GM23338 (cell line): ENCODE data around the gene BRPF3. TPM values are rescaled to one million over a fixed set of nuclear protein-coding genes. Genes with fewer than 3 reads are reported as not detected.

ENCODE experiments used
- ATAC-seq: fragments of 200-7000 bp; cut with Tn5 transposase; 3 replicates; pipeline ENCODE4 v1.9.1; 2020
- DNase-seq: peaks from one replicate; pipeline ENCODE4 v3.0.0-alpha.2; 2015; ENCODE audit warnings: low spot score
- H2AFZ ChIP-seq: fragments of 200-600 bp; sonication (generic); 2 replicates; pipeline ENCODE4 v1.8.0; 2016; ENCODE audit warnings: antibody characterized with exemption, mild to moderate bottlenecking, moderate library complexity
- H3F3A ChIP-seq: fragments of 200-600 bp; sonication (generic); replicated peaks from 2 replicates; pipeline ENCODE4 v1.8.0; 2017; ENCODE audit warnings: antibody characterized with exemption, mixed run types, low read depth
- H3K27ac ChIP-seq: fragments of 200-600 bp; sonication (generic); 2 replicates; pipeline ENCODE4 v1.6.1; 2016; ENCODE audit warnings: low read depth
- H3K27me3 ChIP-seq: fragments of 200-600 bp; sonication (generic); 2 replicates; pipeline ENCODE4 v1.8.0; 2016; ENCODE audit warnings: mild to moderate bottlenecking, mixed run types, moderate library complexity; ENCODE audit not compliant: insufficient read depth
- H3K36me3 ChIP-seq: fragments of 200-600 bp; sonication (generic); 2 replicates; pipeline ENCODE4 v1.8.0; 2016; ENCODE audit warnings: mild to moderate bottlenecking; ENCODE audit not compliant: insufficient read depth
- H3K4me1 ChIP-seq: fragments of 200-600 bp; sonication (generic); 2 replicates; pipeline ENCODE4 v1.8.0; 2016; ENCODE audit warnings: mild to moderate bottlenecking, moderate library complexity; ENCODE audit not compliant: insufficient read depth
- H3K4me2 ChIP-seq: fragments of 200-600 bp; sonication (generic); 2 replicates; pipeline ENCODE4 v1.7.1; 2017; ENCODE audit warnings: mixed run types
- H3K4me3 ChIP-seq: fragments of 200-600 bp; sonication (generic); 2 replicates; pipeline ENCODE4 v1.6.1; 2016; ENCODE audit warnings: mixed run types
- H3K79me2 ChIP-seq: fragments of 200-600 bp; sonication (generic); replicated peaks from 2 replicates; pipeline ENCODE4 v1.8.0; 2017; ENCODE audit warnings: mild to moderate bottlenecking; ENCODE audit not compliant: insufficient read depth
- H3K9me2 ChIP-seq: fragments of 200-600 bp; sonication (generic); 2 replicates; pipeline ENCODE4 v1.8.0; 2017; ENCODE audit not compliant: insufficient read depth
- H4K20me1 ChIP-seq: fragments of 200-600 bp; sonication (generic); replicated peaks from 2 replicates; pipeline ENCODE4 v1.8.0; 2017; ENCODE audit warnings: mild to moderate bottlenecking; ENCODE audit not compliant: insufficient read depth
- H3K27ac Mint-ChIP-seq: 2 replicates; pipeline ENCODE4 v1.8.0; 2020; ENCODE audit warnings: inconsistent platforms, mild to moderate bottlenecking, moderate library complexity, mixed read lengths
- H3K27me3 Mint-ChIP-seq: 3 replicates; pipeline ENCODE4 v1.8.0; 2022; ENCODE audit warnings: low read depth, mild to moderate bottlenecking, moderate library complexity, mixed read lengths, inconsistent platforms; ENCODE audit not compliant: insufficient read depth, poor library complexity
- H3K36me3 Mint-ChIP-seq: 3 replicates; pipeline ENCODE4 v1.8.0; 2021; ENCODE audit warnings: low read depth, mild to moderate bottlenecking, inconsistent platforms, moderate library complexity, mixed read lengths
- H3K4me1 Mint-ChIP-seq: 3 replicates; pipeline ENCODE4 v1.8.0; 2020; ENCODE audit warnings: mild to moderate bottlenecking, inconsistent platforms, mixed read lengths
- H3K4me3 Mint-ChIP-seq: 3 replicates; pipeline ENCODE4 v1.8.0; 2021; ENCODE audit warnings: moderate library complexity, mild to moderate bottlenecking, inconsistent platforms, mixed read lengths
- H3K9me3 Mint-ChIP-seq: 3 replicates; pipeline ENCODE4 v1.8.0; 2020; ENCODE audit warnings: moderate library complexity, mild to moderate bottlenecking, inconsistent platforms, mixed read lengths
- CTCF ChIP-seq, 2 experiments: fragments of 200-600 bp in 1 of 2; sonication (generic) in 1 of 2; conservative IDR thresholded peaks; 2 replicates each; pipeline versions ENCODE4 v1.5.1 to v1.6.1; 2016 to 2017; ENCODE audit warnings: antibody characterized with exemption in 2 of 2, low read depth in 2 of 2, mild to moderate bottlenecking in 2 of 2, moderate library complexity in 1 of 2
- ETS1 ChIP-seq: IDR thresholded peaks from 2 replicates; pipeline ENCODE4 v1.6.1; 2016; ENCODE audit warnings: antibody characterized with exemption
- NANOG ChIP-seq: IDR thresholded peaks from 2 replicates; pipeline ENCODE4 v1.6.1; 2016; ENCODE audit warnings: antibody characterized with exemption, borderline replicate concordance
- ZNF114 ChIP-seq: fragments of 250-450 bp; sonication (Bioruptor Pico); IDR thresholded peaks from 2 replicates; pipeline ENCODE4 v1.5.0; 2020; ENCODE audit warnings: mild to moderate bottlenecking, moderate library complexity
- ZNF462 ChIP-seq: fragments of 250-450 bp; sonication (Bioruptor Pico); IDR thresholded peaks from 2 replicates; pipeline ENCODE4 v1.5.0; 2020; ENCODE audit warnings: mild to moderate bottlenecking, moderate library complexity
- polyA plus RNA-seq: library from polyadenylated mRNA; unstranded; fragments of >200 nt; fragmentation: Nextera tagmentation; extraction: Ambion mirVana; gene quantifications from 2 replicates; pipeline ENCODE4 v1.2.1, GENCODE V29; 2016
- total RNA-seq: library from RNA; depleted of rRNA; stranded (reverse); fragments of >200 nt; shearing (Covaris generic); gene quantifications from 2 replicates; pipeline ENCODE4 v1.2.3, GENCODE V29; 2014

The BRPF3 gene
- total and polyA plus RNA-seq, 2 experiments from 2014 or later: 11.8 to 33.2 TPM

GRCh38 chr6:36219081-36219480 is 22.5 kb downstream of the BRPF3 start (continued):
- TF ChIP-seq CTCF (conservative IDR thresholded peaks at IDR 0.05; ENCODE audit: low read depth in 2 of 2): no peak
- TF ChIP-seq ZNF114: no peak
- no peak for TF ChIP-seq NANOG
- no peak for TF ChIP-seq ETS1

GRCh38 chr6:36220226-36220625 is 23.7 kb downstream of the BRPF3 start:
- ATAC-seq (no peak), DNase-seq (no peak)
- H3K27me3 Mint-ChIP-seq: no peaks in the 10 kb centered on the region
- H4K20me1 ChIP-seq: peaks cover 13% of the 10 kb centered on the region
- H3K4me1 Mint-ChIP-seq: no peaks in the 10 kb centered on the region
- TF ChIP-seq ZNF462 (CRISPR knock-in tag): no peak
- TF ChIP-seq ZNF114: no peak
- H3K9me2 ChIP-seq: no peaks in the 10 kb centered on the region
- H3K4me3 Mint-ChIP-seq: no peak overlapping the region
- no peak overlapping the region for H3K4me2 ChIP-seq
- H3K27ac ChIP-seq: no peak overlapping the region
- H3K36me3 Mint-ChIP-seq: peaks cover 65% of the 10 kb centered on the region
- H3K4me3 ChIP-seq: no peak overlapping the region
- no peaks in the 10 kb centered on the region for H3K79me2 ChIP-seq
- no peak overlapping the region for H3K27ac Mint-ChIP-seq
- H3F3A ChIP-seq: no peaks in the 10 kb centered on the region; the same call in 1 of the 2 replicates
- H2AFZ ChIP-seq: no peak overlapping the region
- H3K4me1 ChIP-seq: no peaks in the 10 kb centered on the region
- H3K9me3 Mint-ChIP-seq: no peaks in the 10 kb centered on the region
- peaks cover 51% of the 10 kb centered on the region for H3K36me3 ChIP-seq
- H3K27me3 ChIP-seq: no peaks in the 10 kb centered on the region
